Measurements from ENCODE around the gene GVQW3. TPM values are rescaled to one million over a fixed set of nuclear protein-coding genes. Genes with fewer than 3 reads are reported as not detected.

GVQW3 gene
- 1 to 10 TPM; 3.2 to 3.7 TPM for total RNA-seq

GRCh38 chr11:76380977-76381719, at the start of gene GVQW3, which contains the start of gene THAP12:
GVQW3 (plus strand) TSS chr11:76381323; CDS start chr11:76381829, 506 bp downstream.
THAP12 (minus strand) TSS chr11:76381132; CDS start chr11:76380836, 296 bp downstream.
- CTCF ChIA-PET = no interaction called here
- Mint-ChIP-seq H3K9me3 (ENCODE audit: low read depth) (no peaks in the 10 kb centered on the region), H3K27me3 (no peaks in the 10 kb centered on the region), H3K4me3 (peak within 1 kb of the TSS; percentile 82), H3K27ac (peak within 1 kb of the TSS; percentile 95), H3K4me1 (peaks cover 56% of the 10 kb centered on the region), H3K36me3 (ENCODE audit: low read depth) (peaks cover 7% of the 10 kb centered on the region)
- intact Hi-C loops (cut with DNase I, micrococcal nuclease) = loop anchor here (1.0 to 10.0 kb wide), 14 partner anchors 10 to 1984 kb away; partner anchors contain the start of genes UVRAG (in 2 of the 2), AAMDC (in 1 of the 2), ACER3 (in 1 of the 2) and CLNS1A (in 1 of the 2)
- ATAC-seq (peak; percentile 90), DNase-seq (peak; percentile 98)
- POLR2A ChIA-PET = no interaction called here

GRCh38 chr11:76334826-76335389, 46.2 kb upstream of the GVQW3 start:
- Mint-ChIP-seq H3K27ac (no peak overlapping the region), H3K4me1 (peaks cover 15% of the 10 kb centered on the region), H3K27me3 (no peaks in the 10 kb centered on the region), H3K36me3 (ENCODE audit: low read depth) (peaks cover 3% of the 10 kb centered on the region), H3K9me3 (ENCODE audit: low read depth) (peaks cover 22% of the 10 kb centered on the region), H3K4me3 (no peak overlapping the region)
- intact Hi-C loops (cut with DNase I, micrococcal nuclease) = no loop called here
- POLR2A ChIA-PET = no interaction called here
- ATAC-seq = no peak
- DNase-seq = no peak
- CTCF ChIA-PET = no interaction called here

- no peak overlapping the region for H3K27ac Mint-ChIP-seq
- peaks cover 15% of the 10 kb centered on the region for H3K4me1 Mint-ChIP-seq
- H3K36me3 Mint-ChIP-seq (ENCODE audit: low read depth) = peaks cover 3% of the 10 kb centered on the region
- CTCF ChIA-PET = no interaction called here
- POLR2A ChIA-PET = interaction anchor here (0.7 kb wide), 1 partner anchor 17 kb away, joined by 4 read pairs; no protein-coding TSS in a partner anchor
- intact Hi-C loops (cut with DNase I, micrococcal nuclease) = no loop called here
- H3K27me3 Mint-ChIP-seq = no peaks in the 10 kb centered on the region
- ATAC-seq (no peak), DNase-seq (no peak)
- H3K9me3 Mint-ChIP-seq (ENCODE audit: low read depth) = peaks cover 22% of the 10 kb centered on the region
- no peak overlapping the region for H3K4me3 Mint-ChIP-seq
These were observed 45.3 kb upstream of the GVQW3 start for GRCh38 chr11:76335842-76336241.

DNA sequence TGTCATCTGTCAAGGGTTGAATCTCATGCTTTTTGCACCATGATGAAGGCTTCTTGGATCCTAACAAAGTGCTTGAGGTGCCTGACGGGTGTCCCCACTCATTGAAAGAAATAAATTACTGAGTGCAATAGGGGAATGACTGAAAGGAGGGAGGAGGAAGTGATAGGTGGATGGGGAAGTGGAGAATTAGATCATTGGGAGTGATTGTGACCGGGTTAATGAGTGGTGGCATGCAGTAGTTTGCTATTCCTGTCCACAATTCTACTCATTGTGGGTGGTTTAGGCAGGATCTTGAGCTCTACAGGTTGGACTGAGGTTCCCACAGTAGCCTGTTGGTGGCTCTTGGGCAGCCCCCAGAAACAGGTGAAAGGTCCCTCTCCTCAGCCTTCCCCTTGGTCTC, 44.5 kb upstream of the GVQW3 start:
- POLR2A ChIA-PET = interaction anchor here (0.7 kb wide), 1 partner anchor 18 kb away, joined by 4 read pairs; no protein-coding TSS in a partner anchor
- CTCF ChIA-PET = no interaction called here
- Mint-ChIP-seq H3K4me1 (peaks cover 15% of the 10 kb centered on the region), H3K4me3 (no peak overlapping the region), H3K9me3 (ENCODE audit: low read depth) (peaks cover 22% of the 10 kb centered on the region), H3K27me3 (no peaks in the 10 kb centered on the region), H3K27ac (no peak overlapping the region), H3K36me3 (ENCODE audit: low read depth) (peaks cover 3% of the 10 kb centered on the region)
- intact Hi-C loops (cut with DNase I, micrococcal nuclease) = no loop called here
- DNase-seq (no peak), ATAC-seq (no peak)

DNA sequence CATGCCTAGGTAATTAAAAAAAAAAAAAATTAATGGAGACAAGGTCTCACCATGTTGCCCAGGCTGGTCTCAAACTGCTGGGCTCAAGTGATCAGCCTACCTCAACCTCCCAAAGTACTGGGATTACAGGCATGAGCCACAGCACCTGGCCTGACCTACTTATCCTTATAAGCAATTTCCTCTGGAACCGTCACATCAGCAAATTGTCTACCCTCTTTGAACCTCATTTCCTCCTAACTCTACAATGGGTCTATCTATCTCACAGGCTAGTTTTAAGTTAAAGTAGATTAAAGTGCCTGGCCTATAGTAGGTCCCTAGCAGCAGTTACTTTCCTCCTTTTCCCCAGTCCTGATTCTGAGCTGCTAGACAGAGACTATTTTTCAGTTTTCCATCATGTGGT, 43.7 kb upstream of the GVQW3 start:
- intact Hi-C loops (cut with DNase I, micrococcal nuclease) = no loop called here
- H3K4me3 Mint-ChIP-seq = no peak overlapping the region
- ChIA-PET POLR2A (no interaction called here), CTCF (no interaction called here)
- H3K4me1 Mint-ChIP-seq = peaks cover 15% of the 10 kb centered on the region
- peaks cover 22% of the 10 kb centered on the region for H3K9me3 Mint-ChIP-seq (ENCODE audit: low read depth)
- H3K27ac Mint-ChIP-seq = no peak overlapping the region
- ATAC-seq (no peak), DNase-seq (no peak)
- H3K27me3 Mint-ChIP-seq = no peaks in the 10 kb centered on the region
- peaks cover 3% of the 10 kb centered on the region for H3K36me3 Mint-ChIP-seq (ENCODE audit: low read depth)

DNA sequence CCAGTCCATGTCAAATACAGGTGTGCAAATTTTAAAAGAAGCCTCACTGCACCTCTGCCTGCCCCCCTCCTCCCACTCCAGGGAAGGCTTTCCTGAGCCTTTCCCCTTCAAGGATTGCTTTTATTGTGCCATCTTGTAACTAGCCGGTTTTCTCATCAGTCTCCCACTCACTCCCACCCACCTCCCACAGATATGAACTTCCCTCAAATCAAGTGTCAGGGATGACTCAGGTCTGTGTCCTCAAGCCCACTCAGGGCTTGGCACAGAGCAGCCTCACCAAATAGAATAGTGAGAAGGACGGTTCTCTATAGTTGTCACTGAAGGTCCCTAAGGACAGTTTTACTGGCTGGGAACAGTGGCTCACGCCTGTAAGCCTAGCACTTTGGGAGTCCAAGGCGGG, 43.2 kb upstream of the GVQW3 start:
- POLR2A ChIA-PET = no interaction called here
- intact Hi-C loops (cut with DNase I, micrococcal nuclease) = no loop called here
- peaks cover 15% of the 10 kb centered on the region for H3K4me1 Mint-ChIP-seq

GRCh38 chr11:76339221-76339620, 41.9 kb upstream of the GVQW3 start:
- no peaks in the 10 kb centered on the region for H3K27me3 Mint-ChIP-seq
- H3K9me3 Mint-ChIP-seq (ENCODE audit: low read depth) = peaks cover 19% of the 10 kb centered on the region
- no peak overlapping the region for H3K27ac Mint-ChIP-seq
- POLR2A ChIA-PET = no interaction called here
- CTCF ChIA-PET = interaction anchor here (0.6 to 1.0 kb wide), 4 partner anchors 34 to 173 kb away, joined by 3 to 4 read pairs (median 3); no protein-coding TSS in a partner anchor
- ATAC-seq (peak; percentile 39), DNase-seq (no peak)
- peaks cover 15% of the 10 kb centered on the region for H3K4me1 Mint-ChIP-seq
- intact Hi-C loops (cut with DNase I, micrococcal nuclease) = no loop called here
- H3K4me3 Mint-ChIP-seq = no peak overlapping the region
- peaks cover 3% of the 10 kb centered on the region for H3K36me3 Mint-ChIP-seq (ENCODE audit: low read depth)

More for the DNA sequence above, 43.2 kb upstream of the GVQW3 start:
- H3K27ac Mint-ChIP-seq = no peak overlapping the region
- H3K36me3 Mint-ChIP-seq (ENCODE audit: low read depth) = peaks cover 3% of the 10 kb centered on the region
- H3K27me3 Mint-ChIP-seq = no peaks in the 10 kb centered on the region
- DNase-seq = no peak
- no peak for ATAC-seq
- H3K9me3 Mint-ChIP-seq (ENCODE audit: low read depth) = peaks cover 22% of the 10 kb centered on the region
- H3K4me3 Mint-ChIP-seq = no peak overlapping the region
- CTCF ChIA-PET = no interaction called here

DNA sequence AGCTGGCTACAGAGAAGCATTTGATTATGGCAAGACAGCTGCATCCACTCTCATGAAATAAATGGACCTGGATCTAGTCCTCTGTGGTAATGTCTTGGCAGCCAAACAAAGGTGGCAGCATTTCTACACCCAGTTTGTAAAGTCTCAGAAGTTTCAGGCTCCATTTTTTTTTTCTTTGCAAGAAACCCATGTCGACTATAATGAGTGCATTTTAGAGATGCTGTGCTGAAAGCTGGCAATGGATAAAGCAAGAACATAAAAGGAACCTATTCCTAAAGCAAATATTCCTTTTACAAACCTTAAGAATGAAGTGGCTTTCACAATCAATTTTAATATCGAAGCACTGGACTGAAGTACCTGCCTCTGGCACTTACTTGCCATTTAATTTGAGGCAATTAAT, 33.7 kb upstream of the GVQW3 start:
- intact Hi-C loops (cut with DNase I, micrococcal nuclease) = no loop called here
- H3K27ac Mint-ChIP-seq = no peak overlapping the region
- H3K27me3 Mint-ChIP-seq = no peaks in the 10 kb centered on the region
- peaks cover 4% of the 10 kb centered on the region for H3K4me1 Mint-ChIP-seq
- ATAC-seq (no peak), DNase-seq (no peak)
- ChIA-PET CTCF (interaction anchor here (1.0 kb wide), 1 partner anchor 139 kb away, joined by 3 read pairs; no protein-coding TSS in a partner anchor), POLR2A (no interaction called here)
- no peak overlapping the region for H3K4me3 Mint-ChIP-seq
- peaks cover 22% of the 10 kb centered on the region for H3K36me3 Mint-ChIP-seq (ENCODE audit: low read depth)
- H3K9me3 Mint-ChIP-seq (ENCODE audit: low read depth) = no peaks in the 10 kb centered on the region

DNA sequence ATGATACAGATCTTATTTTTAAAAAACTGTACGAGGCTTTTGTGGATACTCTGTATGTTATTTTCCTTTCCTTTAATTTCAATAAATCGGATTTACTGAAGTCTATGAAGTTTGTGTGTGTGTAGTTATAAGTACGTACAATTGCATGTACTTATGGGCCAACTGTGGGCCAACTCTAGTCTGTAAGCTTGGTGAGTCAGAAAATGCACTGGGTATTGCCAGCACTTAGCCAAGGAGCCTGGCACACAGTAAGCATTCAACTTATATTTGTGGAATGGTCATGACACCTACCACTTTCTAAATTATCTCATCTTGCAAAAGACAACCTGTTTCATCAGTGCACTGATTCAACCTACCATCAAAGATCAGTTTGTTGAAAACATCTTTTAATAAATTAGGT, 32.8 kb upstream of the GVQW3 start:
- H3K36me3 Mint-ChIP-seq (ENCODE audit: low read depth) = peaks cover 28% of the 10 kb centered on the region
- DNase-seq = no peak
- POLR2A ChIA-PET = no interaction called here
- intact Hi-C loops (cut with DNase I, micrococcal nuclease) = no loop called here
- H3K27ac Mint-ChIP-seq = no peak overlapping the region
- CTCF ChIA-PET = interaction anchor here (1.0 kb wide), 1 partner anchor 140 kb away, joined by 3 read pairs; no protein-coding TSS in a partner anchor
- ATAC-seq = no peak
- no peaks in the 10 kb centered on the region for H3K9me3 Mint-ChIP-seq (ENCODE audit: low read depth)
- peaks cover 4% of the 10 kb centered on the region for H3K4me1 Mint-ChIP-seq
- H3K4me3 Mint-ChIP-seq = no peak overlapping the region
- no peaks in the 10 kb centered on the region for H3K27me3 Mint-ChIP-seq

DNA sequence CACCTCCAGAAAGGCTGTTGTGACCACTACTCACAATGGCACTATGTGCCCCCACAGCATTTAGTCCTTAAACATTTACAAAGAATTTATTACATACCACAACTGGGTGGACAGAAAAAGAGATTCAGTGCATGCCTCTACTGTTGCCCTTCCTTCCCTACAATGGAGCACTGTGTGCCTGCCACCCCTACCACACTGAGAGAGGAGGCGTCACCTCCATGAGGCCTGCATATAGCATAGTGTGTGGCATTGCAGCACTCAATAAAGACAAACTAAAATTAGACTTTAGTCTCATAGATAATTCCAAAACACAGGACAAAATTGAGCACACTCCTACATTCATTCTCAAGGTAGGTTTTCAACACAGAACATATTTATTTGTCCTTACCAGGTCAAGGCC, 26.0 kb upstream of the GVQW3 start:
- Mint-ChIP-seq H3K4me3 (no peak overlapping the region), H3K36me3 (ENCODE audit: low read depth) (peaks cover 58% of the 10 kb centered on the region), H3K4me1 (peaks cover 4% of the 10 kb centered on the region), H3K9me3 (ENCODE audit: low read depth) (peaks cover 11% of the 10 kb centered on the region), H3K27me3 (no peaks in the 10 kb centered on the region), H3K27ac (no peak overlapping the region)
- intact Hi-C loops (cut with DNase I, micrococcal nuclease) = no loop called here
- ChIA-PET CTCF (interaction anchor here (0.8 kb wide), 1 partner anchor 233 kb away, joined by 3 read pairs; no protein-coding TSS in a partner anchor), POLR2A (no interaction called here)
- ATAC-seq (no peak), DNase-seq (no peak)

DNA sequence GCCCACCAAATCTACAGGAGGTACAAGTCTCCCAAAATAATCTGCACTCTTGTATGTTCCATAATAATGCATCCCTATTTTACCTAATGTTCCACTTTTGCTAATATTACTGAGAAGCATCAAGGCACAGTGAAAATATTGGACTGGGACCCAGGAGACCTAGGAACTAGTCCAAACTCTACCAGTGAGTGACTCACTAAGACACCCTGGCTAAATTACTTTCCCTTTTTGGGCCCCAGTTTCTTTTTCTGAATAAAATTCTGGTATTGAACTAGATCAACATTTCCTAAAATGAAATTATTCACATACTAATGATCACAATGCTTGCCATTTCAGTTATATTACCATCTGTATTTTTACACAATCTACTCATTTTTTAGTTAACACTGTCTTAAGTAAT, 19.7 kb upstream of the GVQW3 start:
- peaks cover 32% of the 10 kb centered on the region for H3K36me3 Mint-ChIP-seq (ENCODE audit: low read depth)

GRCh38 chr11:76361776-76362175, 19.3 kb upstream of the GVQW3 start:
- DNase-seq = no peak
- Mint-ChIP-seq H3K9me3 (ENCODE audit: low read depth) (no peaks in the 10 kb centered on the region), H3K27me3 (no peaks in the 10 kb centered on the region), H3K4me1 (peaks cover 26% of the 10 kb centered on the region), H3K27ac (peak overlapping the region; percentile 10), H3K36me3 (ENCODE audit: low read depth) (peaks cover 31% of the 10 kb centered on the region), H3K4me3 (no peak overlapping the region)
- intact Hi-C loops (cut with DNase I, micrococcal nuclease) = no loop called here
- ChIA-PET POLR2A (no interaction called here), CTCF (interaction anchor here (0.6 to 2.0 kb wide), 2 partner anchors 13 to 18 kb away, joined by 5 to 11 read pairs; no protein-coding TSS in a partner anchor)
- peak; percentile 65 for ATAC-seq

More for the DNA sequence above, 19.7 kb upstream of the GVQW3 start:
- no peaks in the 10 kb centered on the region for H3K9me3 Mint-ChIP-seq (ENCODE audit: low read depth)
- no peak overlapping the region for H3K27ac Mint-ChIP-seq
- DNase-seq (no peak), ATAC-seq (peak; percentile 39)
- H3K4me1 Mint-ChIP-seq = peaks cover 23% of the 10 kb centered on the region
- ChIA-PET POLR2A (no interaction called here), CTCF (interaction anchor here (0.6 to 2.0 kb wide), 3 partner anchors 12 to 18 kb away, joined by 4 to 11 read pairs (median 5); no protein-coding TSS in a partner anchor)
- intact Hi-C loops (cut with DNase I, micrococcal nuclease) = no loop called here
- H3K4me3 Mint-ChIP-seq = no peak overlapping the region
- no peaks in the 10 kb centered on the region for H3K27me3 Mint-ChIP-seq

Data from activated CD4-positive, alpha-beta T cell treated with anti-CD3 and anti-CD28 coated beads for 36 hours (primary cell).